Adrenal gland (tissue), 12 donors: Measurements from ENCODE around the gene SH3BP1. TPM values are rescaled to one million over a fixed set of nuclear protein-coding genes. Genes with fewer than 3 reads are reported as not detected.

ENCODE experiments used
- DNase-seq, 7 donors: peaks; one replicate each; pipeline ENCODE4 v3.0.0-alpha.2; 2019 to 2020
- H3K27ac ChIP-seq, 5 donors: fragments of 200-600 bp; sonication (generic) in 4 of 5; 1 replicate in 3 of 5; 2 replicates in 2 of 5; pipeline versions ENCODE4 v1.5.1 to v1.8.0; 2016 to 2020; ENCODE audit warnings: mild to moderate bottlenecking in 1 of 5
- H3K27me3 ChIP-seq: fragments of 200-600 bp; 2 replicates; pipeline ENCODE4 v1.8.0; 2021
- H3K36me3 ChIP-seq, 2 donors: fragments of 200-600 bp; replicated peaks in 1 of 2; 1 replicate in 1 of 2; 2 replicates in 1 of 2; pipeline versions ENCODE4 v1.5.1 to v1.8.0; 2018 to 2022
- H3K4me1 ChIP-seq, 2 donors: fragments of 200-600 bp; replicated peaks in 1 of 2; 1 replicate in 1 of 2; 2 replicates in 1 of 2; pipeline versions ENCODE4 v1.5.1 to v1.8.0; 2018 to 2021
- H3K4me3 ChIP-seq, 4 donors: fragments of 200-600 bp; sonication (generic) in 3 of 4; one replicate each; pipeline ENCODE4 v1.5.1; 2016 to 2018
- H3K9me3 ChIP-seq, 3 donors: fragments of 200-600 bp; sonication (generic) in 1 of 3; replicated peaks in 1 of 3; 1 replicate in 2 of 3; 2 replicates in 1 of 3; pipeline versions ENCODE4 v1.5.1 to v1.8.0; 2016 to 2021
- POLR2A ChIP-seq, 2 donors: fragments of 450-650 bp; IDR thresholded peaks; one replicate each; pipeline ENCODE4 v1.6.1; 2017; ENCODE audit warnings: antibody characterized with exemption in 2 of 2, mild to moderate bottlenecking in 2 of 2, moderate library complexity in 1 of 2
- WGBS, 4 donors: extraction: QIAGEN DNeasy Blood & Tissue Kit in 2 of 4; methylation state at CpG; one replicate each; pipeline versions ENCODE4 v1.1.5 to v1.1.7; 2013 to 2017; 5-methylcytosine and 5-hydroxymethylcytosine counted together
- intact Hi-C, 2 donors: fragments of 100-400 bp; cut with DNase I; formaldehyde crosslinking; loops; one replicate each; pipeline versions ENCODE4 v1.14.1 to v1.15.0; 2022 to 2023
- polyA plus RNA-seq, 3 donors: library from polyadenylated mRNA; stranded (reverse); fragments of 200-250 nt in 2 of 3; fragments of 350-450 nt in 1 of 3; fragmentation: Illumina TruSeq in 1 of 3; extraction: RNeasy Lipid Tissue Mini Kit (QIAGEN cat#74804) in 1 of 3; gene quantifications; one replicate each; pipeline ENCODE4 v1.2.3, GENCODE V29; 2013 to 2014
- total RNA-seq, 9 donors: library from RNA; depleted of rRNA in 4 of 9; stranded (reverse); fragments of >200 nt in 4 of 9; fragments of 120-200 nt in 1 of 9; fragmentation: NEBNext Ultra II Directional in 1 of 9; extraction: Animal tissue kit (Norgen Biotek cat#: 25700) in 1 of 9; gene quantifications; one replicate each; pipeline versions ENCODE4 v1.1.0 to v1.2.4, GENCODE V29; 2013 to 2023
- TF ChIP-seq, protein P1 (sequence below), 6 experiments: fragments of 450-650 bp in 4 of 6; fragments of 200-600 bp in 2 of 6; sonication (generic) in 1 of 6; IDR thresholded peaks; 1 replicate in 5 of 6; 2 replicates in 1 of 6; pipeline versions ENCODE4 v1.5.1 to v1.8.0; 2016 to 2021; ENCODE audit warnings: antibody characterized with exemption in 6 of 6, mild to moderate bottlenecking in 2 of 6, moderate library complexity in 1 of 6
- donor health status: healthy with polysubstance abuse.
- donor health status: Bipolar disorder and iron deficiency.
- donor health status: DM: yes; HTN: yes; CAD: no.
- donor health status: DM: no; HTN: no; CAD: no.
- donor health status: DM: no; HTN: no; CAD: no.
- donor health status: DM: yes; HTN: yes; CAD: no.

Gene SH3BP1
- total and polyA plus RNA-seq, 12 donors = 2.4 to 27.3 (median 10.1) TPM

GRCh38 chr22:37640591-37641560 is 1.4 kb downstream of the SH3BP1 start:
- peak overlapping the region in 1 of 4 donors; percentile 61 for H3K4me3 ChIP-seq
- intact Hi-C loops = loop anchor here (5.0 to 10.0 kb wide), 3 partner anchors 41 to 154 kb away; no protein-coding TSS in a partner anchor
- WGBS, 4 donors = 59 to 76% (median 70%) methylated on average over 12 to 24 of the region's 24 CpGs
- no peak for TF ChIP-seq POLR2A (IDR thresholded peaks at IDR 0.05)
- TF ChIP-seq, protein P1, sequence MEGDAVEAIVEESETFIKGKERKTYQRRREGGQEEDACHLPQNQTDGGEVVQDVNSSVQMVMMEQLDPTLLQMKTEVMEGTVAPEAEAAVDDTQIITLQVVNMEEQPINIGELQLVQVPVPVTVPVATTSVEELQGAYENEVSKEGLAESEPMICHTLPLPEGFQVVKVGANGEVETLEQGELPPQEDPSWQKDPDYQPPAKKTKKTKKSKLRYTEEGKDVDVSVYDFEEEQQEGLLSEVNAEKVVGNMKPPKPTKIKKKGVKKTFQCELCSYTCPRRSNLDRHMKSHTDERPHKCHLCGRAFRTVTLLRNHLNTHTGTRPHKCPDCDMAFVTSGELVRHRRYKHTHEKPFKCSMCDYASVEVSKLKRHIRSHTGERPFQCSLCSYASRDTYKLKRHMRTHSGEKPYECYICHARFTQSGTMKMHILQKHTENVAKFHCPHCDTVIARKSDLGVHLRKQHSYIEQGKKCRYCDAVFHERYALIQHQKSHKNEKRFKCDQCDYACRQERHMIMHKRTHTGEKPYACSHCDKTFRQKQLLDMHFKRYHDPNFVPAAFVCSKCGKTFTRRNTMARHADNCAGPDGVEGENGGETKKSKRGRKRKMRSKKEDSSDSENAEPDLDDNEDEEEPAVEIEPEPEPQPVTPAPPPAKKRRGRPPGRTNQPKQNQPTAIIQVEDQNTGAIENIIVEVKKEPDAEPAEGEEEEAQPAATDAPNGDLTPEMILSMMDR (IDR thresholded peaks at IDR 0.05) = no peak
- H3K27ac ChIP-seq = peak overlapping the region in 1 of 5 donors; percentile 86
- no peaks in the 10 kb centered on the region for H3K27me3 ChIP-seq
- no peaks in the 10 kb centered on the region for H3K36me3 ChIP-seq
- no peaks in the 10 kb centered on the region for H3K9me3 ChIP-seq
- no peak for DNase-seq
- H3K4me1 ChIP-seq = peaks cover 0 to 31% of the 10 kb centered on the region in 2 donors

- Histone ChIP-seq H3K9me3 (no peaks in the 10 kb centered on the region), H3K27me3 (no peaks in the 10 kb centered on the region), H3K4me3 (no peak overlapping the region), H3K27ac (no peak overlapping the region), H3K4me1 (peaks cover 0 to 31% of the 10 kb centered on the region in 2 donors), H3K36me3 (no peaks in the 10 kb centered on the region)
- whole genome bisulfite sequencing, 4 donors = 75 to 85% (median 82%) methylated on average over 5 of the region's 5 CpGs
- peak in 1 of 7 donors; percentile 48 for DNase-seq
- TF ChIP-seq POLR2A (IDR thresholded peaks at IDR 0.05) = no peak
- TF ChIP-seq, protein P1 (IDR thresholded peaks at IDR 0.05) = no peak
- intact Hi-C loops = loop anchor here (5.0 to 10.0 kb wide), 3 partner anchors 41 to 153 kb away; no protein-coding TSS in a partner anchor
These were observed 2.1 kb downstream of the SH3BP1 start for GRCh38 chr22:37641561-37641949.

GRCh38 chr22:37643225-37643847 is 3.9 kb downstream of the SH3BP1 start:
- intact Hi-C loops = loop anchor here (5.0 to 10.0 kb wide), 3 partner anchors 39 to 151 kb away; no protein-coding TSS in a partner anchor
- Histone ChIP-seq H3K36me3 (no peaks in the 10 kb centered on the region), H3K9me3 (no peaks in the 10 kb centered on the region), H3K27ac (no peak overlapping the region), H3K27me3 (no peaks in the 10 kb centered on the region), H3K4me3 (no peak overlapping the region), H3K4me1 (peaks cover 0 to 38% of the 10 kb centered on the region in 2 donors)
- 24 to 69% (median 46%) methylated on average over 3 to 9 of the region's 9 CpGs for WGBS, 4 donors
- TF ChIP-seq POLR2A (IDR thresholded peaks at IDR 0.05) = no peak
- TF ChIP-seq, protein P1 (IDR thresholded peaks at IDR 0.05) = peak; percentile 80 to 95 (median 92)
- peak; percentile 77 to 94 (median 89) for DNase-seq

DNA sequence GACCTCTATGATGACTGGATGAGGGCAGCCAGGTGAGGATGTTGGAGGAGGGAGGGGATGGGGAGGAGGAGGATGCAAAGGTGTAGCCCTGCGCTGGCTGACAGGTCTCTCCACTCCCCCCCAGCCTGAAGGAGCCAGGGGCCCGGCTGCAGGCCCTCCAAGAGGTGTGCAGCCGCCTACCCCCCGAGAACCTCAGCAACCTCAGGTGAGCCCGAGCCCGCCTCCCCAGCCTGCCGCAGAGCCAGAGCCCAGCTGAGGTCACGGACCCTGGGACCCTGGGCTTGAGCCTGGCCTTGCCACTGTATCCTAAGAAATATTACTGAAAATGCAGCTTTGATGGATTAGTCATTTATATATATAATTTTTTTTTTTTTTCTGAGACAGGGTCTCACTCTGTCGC is 7.8 kb downstream of the SH3BP1 start:
- Histone ChIP-seq H3K4me3 (no peak overlapping the region), H3K27me3 (no peaks in the 10 kb centered on the region), H3K9me3 (no peaks in the 10 kb centered on the region), H3K27ac (peak overlapping the region in 3 of 5 donors; percentile 59 to 94 (median 90)), H3K36me3 (peaks cover 0 to 17% of the 10 kb centered on the region in 2 donors), H3K4me1 (peaks cover 0 to 24% of the 10 kb centered on the region in 2 donors)
- TF ChIP-seq POLR2A (IDR thresholded peaks at IDR 0.05) = no peak
- TF ChIP-seq, protein P1 (IDR thresholded peaks at IDR 0.05) = no peak
- 61 to 86% (median 82%) methylated on average over 4 to 9 of the region's 9 CpGs for WGBS, 4 donors
- intact Hi-C loops = loop anchor here in 1 of 2 donors (10.0 kb wide), 1 partner anchor 147 kb away; no protein-coding TSS in a partner anchor
- DNase-seq = peak in 1 of 7 donors; percentile 26
